ENCODE measurements around the gene MEGF6.

MEGF6 gene

DNA sequence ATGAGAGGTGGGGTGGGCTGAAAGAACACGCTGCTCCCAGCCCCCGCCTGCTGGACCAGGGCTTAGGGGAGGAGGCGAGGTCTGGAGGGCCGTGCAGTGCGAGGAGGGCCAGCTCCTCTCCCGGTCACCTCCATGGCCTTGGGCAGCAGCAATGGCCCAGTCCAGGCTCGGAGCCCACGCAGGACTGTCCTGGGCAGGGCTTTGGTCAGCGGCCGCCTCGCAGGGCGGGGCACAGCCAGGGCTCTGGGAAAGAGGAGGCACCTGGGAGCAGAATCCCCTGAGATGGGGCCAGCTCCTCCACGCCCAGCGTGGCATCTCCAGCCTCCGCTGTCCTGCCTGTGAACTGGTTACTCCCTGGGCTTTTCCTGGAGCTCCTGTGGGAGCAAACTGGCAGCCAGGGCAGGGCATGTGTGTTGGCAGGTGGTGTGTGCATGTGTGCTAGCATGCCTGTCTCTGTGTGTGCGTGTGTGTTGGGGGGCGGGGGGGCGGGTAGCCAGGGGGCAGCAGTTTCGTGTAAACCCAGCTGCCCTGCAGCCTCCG, 129.4 kb downstream of the MEGF6 start:
- DNase-seq = no peak

DNA sequence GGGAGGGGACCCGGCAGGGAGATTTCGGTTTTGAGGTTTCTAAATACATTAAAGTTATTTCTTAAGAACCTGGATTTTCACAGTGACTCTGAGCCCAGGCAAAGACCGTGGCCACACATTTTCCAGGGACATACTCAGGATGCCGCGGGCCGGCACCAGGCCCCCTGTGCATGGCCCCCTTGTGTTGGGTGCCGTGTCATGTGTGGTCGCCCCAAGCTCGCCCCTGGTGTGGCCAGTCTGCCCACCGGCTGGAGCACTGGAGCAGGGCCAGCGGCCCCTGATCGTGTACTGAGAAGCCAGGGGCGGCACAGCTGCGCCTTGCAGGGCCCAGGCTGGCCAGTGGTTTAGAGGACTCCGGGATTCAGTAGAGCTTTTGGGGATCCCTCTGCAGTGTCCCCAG, 130.3 kb downstream of the MEGF6 start:
- DNase-seq = no peak

GRCh38 chr1:3480369-3480719, 131.0 kb downstream of the MEGF6 start:
- DNase-seq = no peak

DNA sequence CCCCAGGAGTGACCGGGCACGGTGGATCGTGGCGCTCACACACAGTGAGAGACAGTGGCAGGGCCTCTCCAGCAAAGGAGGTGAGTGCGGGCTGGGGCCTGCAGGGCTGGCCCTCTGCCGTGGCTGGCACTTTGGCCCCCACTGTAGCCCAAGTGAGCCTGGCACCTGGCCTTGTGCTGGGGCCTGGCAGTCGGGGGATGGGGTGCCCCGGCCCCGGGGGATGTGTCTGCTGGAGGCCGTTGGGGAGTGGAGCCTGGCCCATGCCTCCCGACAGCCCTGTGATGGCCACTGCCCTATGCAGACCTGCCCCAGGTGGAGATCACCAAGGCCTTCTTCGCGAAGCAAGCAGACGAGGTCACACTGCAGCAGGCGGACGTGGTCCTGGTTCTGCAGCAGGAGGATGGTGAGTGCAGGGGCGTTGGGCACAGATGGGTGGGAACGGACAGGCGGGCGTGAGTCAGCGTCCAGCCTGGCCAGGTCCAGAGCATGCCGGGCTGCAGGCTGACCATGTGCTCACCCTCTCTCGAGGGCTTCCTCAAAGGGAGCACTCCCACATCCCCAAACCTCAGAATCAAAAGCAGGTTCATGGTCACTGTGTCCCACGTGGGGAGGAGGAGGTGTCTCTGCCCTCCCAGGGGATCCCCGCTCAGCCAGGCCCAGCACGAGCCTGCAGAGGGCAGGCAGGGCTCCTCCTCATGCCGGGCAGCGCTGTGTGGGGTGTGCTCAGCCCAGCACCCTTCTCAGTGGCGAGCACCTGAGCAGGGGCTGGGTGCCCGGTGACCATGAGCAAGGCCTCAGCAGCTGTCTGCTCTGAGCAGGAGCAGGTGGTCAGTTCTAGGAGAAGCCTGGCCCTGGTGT, 131.6 kb downstream of the MEGF6 start:
- DNase-seq = no peak

DNA sequence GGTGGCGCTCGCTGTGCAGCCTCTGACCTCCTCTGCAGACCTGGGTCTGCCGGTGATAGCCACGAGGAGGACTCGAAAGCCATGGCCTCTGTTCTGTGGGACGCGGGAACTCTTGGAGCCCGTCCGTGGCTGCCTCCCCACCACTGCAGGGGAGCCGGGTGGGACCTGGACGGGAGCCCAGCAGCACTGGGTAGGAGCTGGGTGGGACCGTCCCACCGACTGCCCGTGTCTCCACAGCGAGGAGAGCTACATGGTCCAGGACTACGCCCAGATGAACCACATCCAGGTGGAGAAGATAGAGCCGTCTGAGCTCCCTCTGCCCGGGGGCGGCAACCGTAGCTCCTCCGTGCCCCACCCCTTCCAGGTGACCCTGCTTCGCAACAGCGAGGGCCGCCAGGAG, 133.1 kb downstream of the MEGF6 start:
- DNase-seq = no peak

- DNase-seq = no peak
These were observed 133.9 kb downstream of the MEGF6 start for GRCh38 chr1:3477241-3477995.

GRCh38 chr1:3476666-3477065, 134.6 kb downstream of the MEGF6 start:
- no peak for DNase-seq

GRCh38 chr1:3475839-3476573, 135.3 kb downstream of the MEGF6 start:
- DNase-seq = no peak

GRCh38 chr1:3474421-3474820, 136.9 kb downstream of the MEGF6 start:
- no peak for DNase-seq

GRCh38 chr1:3474016-3474415, 137.3 kb downstream of the MEGF6 start:
- no peak for DNase-seq

DNA sequence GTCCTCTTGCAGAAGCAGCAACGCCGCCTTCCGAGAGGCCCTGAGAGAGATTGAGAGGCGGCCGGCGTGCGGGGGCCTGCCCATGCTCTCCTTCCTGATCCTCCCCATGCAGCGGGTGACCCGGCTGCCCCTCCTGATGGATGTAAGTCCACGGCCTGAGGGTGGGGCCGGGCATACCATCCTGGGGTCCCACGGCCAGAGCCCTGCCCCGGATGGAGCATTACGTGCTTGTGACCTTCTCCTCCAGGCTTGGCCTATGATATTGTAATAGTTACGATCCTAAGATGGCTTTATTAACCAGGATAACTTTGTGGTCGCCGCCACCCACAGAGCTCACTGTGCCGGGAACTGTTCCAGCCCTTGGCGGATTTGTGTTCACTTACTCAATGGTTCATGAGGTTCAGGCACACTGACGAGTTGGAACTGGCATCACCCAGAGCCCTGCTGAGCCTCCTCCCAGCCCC, 137.9 kb downstream of the MEGF6 start:
- no peak for DNase-seq

- no peak for DNase-seq
These were observed 138.4 kb downstream of the MEGF6 start for GRCh38 chr1:3472906-3473305.

DNA sequence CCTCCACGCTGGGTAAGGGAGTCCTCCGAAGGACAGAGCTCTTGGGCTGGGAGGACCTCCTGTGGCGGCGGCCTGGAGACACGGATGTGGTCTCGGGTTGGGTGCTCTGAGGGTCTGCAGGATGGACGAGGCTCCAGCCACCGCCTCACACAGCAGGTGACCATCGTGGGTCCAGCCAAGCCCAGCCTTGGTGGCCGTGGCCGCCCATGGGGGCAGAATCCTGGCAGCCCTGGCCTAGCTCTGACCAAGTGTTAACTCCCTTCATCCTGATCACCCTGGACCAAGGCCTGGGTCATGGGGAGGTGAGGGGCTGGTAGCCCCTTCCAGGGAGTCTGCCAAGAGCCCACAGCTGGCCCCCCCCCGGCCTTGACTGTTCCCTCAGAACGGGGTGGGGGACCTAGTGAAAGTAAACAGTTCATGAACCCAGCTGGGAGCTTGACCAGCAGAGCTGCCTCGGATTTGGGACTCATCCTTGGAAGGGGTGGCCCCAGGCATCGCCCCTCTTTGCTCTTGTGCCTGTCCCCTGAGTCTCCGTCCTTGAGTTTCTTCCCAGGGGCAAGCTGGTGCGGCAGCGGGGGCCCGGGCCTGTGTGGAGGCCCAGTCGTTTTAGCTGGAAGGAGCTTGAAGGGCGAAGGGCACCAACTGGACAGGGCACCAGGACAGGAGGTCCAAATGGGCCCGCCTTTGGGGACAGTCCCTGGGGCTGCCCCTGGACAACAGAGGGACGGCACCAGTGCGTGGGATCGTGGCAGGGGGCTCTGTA, 139.0 kb downstream of the MEGF6 start:
- DNase-seq = no peak

DNA sequence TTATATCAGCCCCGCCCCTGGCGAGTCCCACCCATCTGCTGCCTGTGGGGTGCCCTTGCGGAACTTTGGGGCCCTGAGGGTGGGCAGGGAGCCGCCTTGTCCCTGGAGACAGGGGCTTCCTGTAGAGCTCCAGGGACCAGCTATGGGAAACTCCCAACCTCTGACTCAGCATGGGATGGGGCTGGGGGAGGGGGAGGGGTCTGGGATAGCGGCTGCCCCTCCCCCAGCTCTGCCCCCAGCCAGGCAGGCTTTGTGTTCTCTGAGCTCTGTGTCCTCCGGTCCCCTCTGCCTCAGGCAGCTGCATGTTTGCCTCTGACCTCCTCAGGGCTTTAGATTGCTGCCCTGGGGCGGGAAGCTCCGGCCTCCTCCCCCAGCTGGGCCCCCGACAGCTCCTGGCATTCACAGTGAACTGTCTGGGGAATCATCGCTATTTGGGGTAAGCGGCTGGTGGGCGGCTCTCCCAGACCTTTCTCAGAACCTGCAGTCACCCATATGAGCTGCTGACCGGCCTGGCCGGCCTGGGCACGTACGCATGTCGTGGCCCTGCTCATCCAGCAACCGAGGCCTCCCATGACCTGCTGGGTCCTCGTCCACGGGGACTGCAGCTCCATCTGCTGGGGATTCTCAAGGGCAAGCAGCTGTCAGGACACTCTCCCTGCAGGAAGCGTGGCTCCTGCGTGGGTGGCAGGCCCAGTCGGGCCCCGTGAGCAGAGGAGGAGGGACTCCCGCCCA, 139.8 kb downstream of the MEGF6 start:
- DNase-seq = no peak

DNA sequence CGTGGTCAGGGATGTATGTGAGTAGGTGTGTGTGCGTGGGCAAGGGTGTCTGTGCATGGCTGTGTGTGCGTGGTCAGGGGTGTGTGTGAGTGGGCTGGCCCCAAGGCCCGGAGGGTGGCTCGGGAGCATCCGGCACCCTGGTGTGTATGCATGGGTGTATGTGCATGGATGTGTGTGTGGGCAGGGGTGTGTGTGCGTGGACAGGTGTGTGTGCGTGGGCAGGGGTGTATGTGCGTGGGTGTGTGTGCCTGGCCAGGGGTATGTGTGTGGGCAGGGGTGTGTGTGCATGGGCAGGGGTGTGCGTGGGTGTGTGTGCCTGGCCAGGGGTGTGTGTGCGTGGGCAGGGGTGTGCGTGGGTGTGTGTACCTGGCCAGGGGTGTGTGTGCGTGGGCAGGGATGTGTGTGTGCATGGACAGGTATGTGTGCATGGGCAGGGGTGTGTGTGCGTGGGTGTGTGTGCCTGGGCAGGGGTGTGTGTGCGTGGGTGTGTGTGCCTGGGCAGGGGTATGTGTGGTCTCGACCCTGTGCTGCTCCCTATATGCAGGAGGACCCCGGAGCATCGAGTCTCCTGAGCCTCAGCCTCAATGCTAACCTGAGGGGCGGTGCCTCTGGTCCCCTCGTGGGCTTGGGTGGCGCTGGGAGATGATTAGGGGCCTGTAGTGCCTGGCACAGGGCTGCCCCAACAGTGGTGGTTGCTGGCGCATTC, 140.5 kb downstream of the MEGF6 start:
- DNase-seq = no peak

DNA sequence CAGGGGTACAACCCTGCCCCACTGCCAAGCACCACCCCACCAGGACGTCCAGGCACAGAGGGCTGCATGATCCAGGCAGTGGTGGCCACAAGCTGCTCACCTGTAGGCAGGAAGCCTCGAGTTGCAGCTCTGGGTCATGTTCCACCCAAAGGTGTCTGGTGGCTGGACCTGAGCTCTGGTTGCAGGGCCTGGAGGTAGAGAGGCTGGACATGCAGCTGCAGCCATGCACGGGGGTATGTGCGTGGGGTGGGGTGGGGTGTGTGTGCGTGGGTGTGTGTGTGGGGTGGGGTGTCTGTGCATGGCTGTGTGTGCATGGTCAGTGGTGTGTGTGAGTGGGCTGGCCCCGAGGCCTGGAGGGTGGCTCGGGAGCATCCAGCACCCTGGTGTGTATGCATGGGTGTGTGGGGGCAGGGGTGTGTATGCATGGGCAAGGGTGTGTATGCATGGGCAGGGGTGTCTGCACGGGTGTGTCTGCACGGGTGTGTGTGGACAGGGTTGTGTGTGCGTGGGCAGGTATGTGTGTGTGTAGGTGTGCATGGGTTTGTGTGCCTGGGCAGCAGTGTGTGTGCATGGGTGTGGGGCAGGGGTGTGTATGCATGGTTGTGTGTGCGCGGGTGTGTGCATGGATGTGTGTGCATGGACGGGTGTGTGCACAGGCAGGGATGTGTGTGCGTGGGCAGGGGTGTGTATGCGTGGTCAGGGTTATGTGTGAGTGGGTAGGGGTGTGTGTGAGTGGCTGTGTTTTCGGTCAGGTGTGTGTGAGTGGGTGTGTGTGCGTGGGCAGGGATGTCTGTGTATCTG, 141.3 kb downstream of the MEGF6 start:
- DNase-seq = no peak

GRCh38 chr1:3469104-3469848, 142.0 kb downstream of the MEGF6 start:
- DNase-seq = no peak

DNA sequence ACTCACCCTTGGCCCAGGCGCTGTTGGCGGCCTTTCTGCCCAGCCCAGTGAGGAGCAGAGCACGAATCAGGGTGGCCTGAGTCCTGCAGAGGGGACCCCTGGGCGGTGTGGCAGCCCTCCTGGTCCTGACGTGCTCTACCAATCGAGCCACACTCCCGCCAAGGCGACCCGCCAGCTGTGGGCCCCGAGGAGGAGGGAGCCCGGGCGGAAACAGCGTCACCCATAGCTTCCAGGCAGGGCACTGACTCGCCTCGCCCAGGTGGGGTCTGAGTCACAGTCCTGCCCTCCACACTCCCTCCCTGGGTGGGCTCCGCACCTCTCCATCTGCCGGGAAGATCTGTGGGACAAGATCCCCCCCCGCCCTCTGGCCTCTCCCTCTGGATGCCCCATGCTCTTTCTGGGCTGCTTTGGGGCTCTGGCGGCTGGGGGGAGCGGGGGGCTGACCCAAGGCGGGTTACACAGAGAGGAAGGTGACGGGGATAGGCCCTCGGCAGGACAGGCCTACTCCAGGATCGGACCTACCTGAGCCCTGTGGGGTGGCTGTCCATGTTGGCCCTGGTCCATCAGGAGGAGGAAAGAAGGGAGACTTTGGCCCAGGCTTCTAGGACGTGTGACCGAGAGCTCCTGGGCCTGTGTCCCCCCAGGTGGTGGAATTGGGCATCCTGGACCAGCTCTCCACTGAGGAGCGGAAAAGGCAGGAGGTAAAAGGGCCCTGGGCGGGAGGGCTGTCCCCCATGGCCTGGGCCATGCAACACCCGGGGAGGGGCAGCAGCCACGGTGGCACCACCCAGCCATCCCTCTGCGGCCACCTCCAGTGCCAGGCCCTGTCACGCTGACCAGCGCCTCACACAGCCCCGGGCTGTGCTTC, 142.8 kb downstream of the MEGF6 start:
- DNase-seq = no peak

Measured in RPMI8226 (cell line).